Type B pancreatic cell (in vitro differentiated cells): ENCODE measurements around the gene PI3. TPM values are rescaled to one million over a fixed set of nuclear protein-coding genes. Genes with fewer than 3 reads are reported as not detected.

Experiments used
- DNase-seq: peaks from one replicate; pipeline ENCODE4 v3.0.0; 2021; ENCODE audit warnings: mixed read lengths; ENCODE audit not compliant: unreplicated experiment; ENCODE audit errors: extremely low spot score
- H3K27ac Mint-ChIP-seq: 2 replicates; pipeline ENCODE4 v1.8.0; 2021; ENCODE audit warnings: mild to moderate bottlenecking, mixed read lengths
- H3K27me3 Mint-ChIP-seq: 2 replicates; pipeline ENCODE4 v1.8.0; 2021; ENCODE audit warnings: mixed read lengths
- H3K36me3 Mint-ChIP-seq: 2 replicates; pipeline ENCODE4 v1.8.0; 2021; ENCODE audit warnings: mixed read lengths
- H3K4me1 Mint-ChIP-seq: one replicate; pipeline ENCODE4 v1.8.0; 2021; ENCODE audit warnings: mixed read lengths; ENCODE audit not compliant: unreplicated experiment
- H3K4me3 Mint-ChIP-seq: 2 replicates; pipeline ENCODE4 v1.8.0; 2021; ENCODE audit warnings: mild to moderate bottlenecking, mixed read lengths
- H3K9me3 Mint-ChIP-seq: 2 replicates; pipeline ENCODE4 v1.8.0; 2021; ENCODE audit warnings: mixed read lengths
- CTCF ChIP-seq: fragments of 200-600 bp; sonication (generic); conservative IDR thresholded peaks from 2 replicates; pipeline ENCODE4 v1.5.0; 2021; ENCODE audit warnings: antibody characterized with exemption, mild to moderate bottlenecking
- total RNA-seq: library from RNA; stranded (reverse); gene quantifications from 2 replicates; pipeline ENCODE4 v1.2.1, GENCODE V29; 2021; ENCODE audit warnings: low replicate concordance

Gene PI3
- total RNA-seq, 1 donor from 2014 or later: 3.7 TPM

GRCh38 chr20:45223136-45223535, 48.4 kb downstream of the PI3 start:
- TF ChIP-seq CTCF: no peak
- H3K4me3 Mint-ChIP-seq: no peak overlapping the region
- H3K27me3 Mint-ChIP-seq: peaks cover 59% of the 10 kb centered on the region
- no peaks in the 10 kb centered on the region for H3K4me1 Mint-ChIP-seq
- no peaks in the 10 kb centered on the region for H3K36me3 Mint-ChIP-seq
- H3K27ac Mint-ChIP-seq: no peak overlapping the region
- H3K9me3 Mint-ChIP-seq: no peaks in the 10 kb centered on the region
- DNase-seq: no peak

Other genes starting within 250 kb of the PI3 start
- 42.8 and 58.2 TPM in 2 replicates for gene TOMM34, start 214.5 kb upstream of the PI3 start, total RNA-seq
- gene STK4, start 208.4 kb upstream of the PI3 start, total RNA-seq: 28.3 and 32.6 TPM in 2 replicates
- 2.2 and 3.5 TPM in 2 replicates for gene KCNS1, start 73.8 kb upstream of the PI3 start, total RNA-seq
- 0.41 and 0.74 TPM in 2 replicates for gene WFDC5, start 59.7 kb upstream of the PI3 start, total RNA-seq
- not detected in 2 replicates for gene WFDC12, start 50.4 kb upstream of the PI3 start, total RNA-seq
- not detected in 2 replicates for gene SEMG1, start 32.1 kb downstream of the PI3 start, total RNA-seq
- gene SEMG2, start 46.5 kb downstream of the PI3 start, total RNA-seq: not detected in 2 replicates
- gene SLPI, start 79.7 kb downstream of the PI3 start, total RNA-seq: 35.7 and 73.6 TPM in 2 replicates
- not detected in 2 replicates for gene RBPJL, start 131.9 kb downstream of the PI3 start, total RNA-seq
- 0.75 TPM in 1 of 2 replicates, not detected in the other for gene MATN4, start 133.4 kb downstream of the PI3 start, total RNA-seq
- 67.2 and 133 TPM in 2 replicates for gene SDC4, start 173.5 kb downstream of the PI3 start, total RNA-seq
- 29.2 and 47.4 TPM in 2 replicates for gene SYS1, start 188.3 kb downstream of the PI3 start, total RNA-seq
- gene TP53TG5, start 203.4 kb downstream of the PI3 start, total RNA-seq: 0.57 TPM in 1 of 2 replicates, not detected in the other
- gene DBNDD2, start 233.4 kb downstream of the PI3 start, total RNA-seq: 12.8 and 25.5 TPM in 2 replicates
- 70.1 and 80.6 TPM in 2 replicates for gene PIGT, start 241.2 kb downstream of the PI3 start, total RNA-seq